NCI-H748 (cell line): Measurements from ENCODE around the gene CHRDL1.
"Not testable (repeated sequence)": the region's sequence is repeated elsewhere in the genome, so short reads cannot be mapped to it uniquely, and the experiment has no call there.

Experiments
- DNase-seq: peaks from one replicate; lab custom pipeline; 2025; ENCODE audit not compliant: unreplicated experiment; lab: John Stamatoyannopoulos, UW

The CHRDL1 gene

GRCh38 chrX:110667706-110668105, 127.9 kb downstream of the CHRDL1 start:
- DNase-seq: no peak

DNA sequence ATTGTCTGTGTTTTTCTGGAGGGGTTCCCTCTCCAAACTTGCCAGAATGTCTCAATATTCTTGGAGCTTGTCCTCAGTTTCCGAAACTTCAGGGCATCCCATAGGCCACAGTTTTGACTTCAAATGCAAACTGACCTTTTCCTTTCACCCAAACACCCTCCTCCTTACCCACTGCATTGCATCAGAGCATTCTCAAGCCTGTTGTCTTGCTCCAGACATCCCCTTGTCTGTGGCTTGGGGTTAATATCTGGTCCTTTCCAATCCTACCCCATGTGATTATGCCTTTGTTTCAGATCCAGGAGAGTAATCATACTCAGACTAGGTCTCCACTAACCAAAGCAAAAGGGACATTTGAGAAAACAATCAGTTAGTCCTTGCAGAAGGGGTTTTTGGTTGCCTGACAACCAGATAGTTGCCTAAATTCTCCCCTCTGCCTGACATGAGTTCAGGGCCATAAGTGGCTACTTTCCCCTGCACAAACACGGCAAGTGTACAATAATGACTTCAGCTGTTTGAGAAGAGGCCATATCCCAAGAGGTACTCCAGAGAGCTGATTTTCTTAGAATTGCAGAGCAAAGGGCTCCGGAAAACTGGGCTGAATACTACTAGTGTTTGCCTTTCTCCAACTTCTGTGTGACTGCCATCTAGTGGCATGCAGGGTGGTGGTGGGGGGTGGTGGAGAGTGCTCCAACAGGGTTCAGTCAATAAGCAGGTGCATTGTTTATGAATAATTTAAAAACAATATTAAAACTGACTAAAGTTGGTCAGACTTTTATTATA, 130.2 kb downstream of the CHRDL1 start:
- peak; percentile 43 for DNase-seq

GRCh38 chrX:110657073-110657472, 138.5 kb downstream of the CHRDL1 start:
- DNase-seq: peak; percentile 23

GRCh38 chrX:110654280-110654679, 141.3 kb downstream of the CHRDL1 start:
- DNase-seq: not testable (repeated sequence)

DNA sequence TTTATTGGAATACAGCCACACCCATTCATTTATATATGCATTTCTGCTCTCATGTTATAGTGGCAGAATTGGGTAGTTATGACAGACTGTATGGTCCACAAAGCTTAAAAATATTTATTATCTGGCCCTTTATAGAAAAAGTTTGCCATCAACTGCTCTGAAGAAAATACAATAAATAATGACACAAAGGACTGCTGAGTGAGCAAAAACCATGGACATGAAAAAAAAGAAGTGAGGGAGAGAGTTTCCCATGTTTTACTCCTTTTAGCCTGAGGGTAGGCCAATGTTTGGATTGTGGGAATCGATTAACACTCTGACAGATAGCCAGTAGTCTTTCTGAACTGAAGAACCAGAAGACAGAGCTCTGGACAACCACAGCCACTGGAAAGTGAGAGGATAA, 149.2 kb downstream of the CHRDL1 start:
- no peak for DNase-seq
